KMS-11 (cell line): ENCODE measurements around the gene NTM.

Source experiments
- H2AFZ ChIP-seq: fragments of 200-600 bp; sonication (generic); 2 replicates; pipeline ENCODE4 v1.6.1; 2016; ENCODE audit warnings: antibody characterized with exemption, mixed run types, low read depth
- H3K27ac ChIP-seq: fragments of 200-600 bp; sonication (generic); 2 replicates; pipeline ENCODE4 v1.6.1; 2016; ENCODE audit warnings: mild to moderate bottlenecking, mixed run types
- H3K27me3 ChIP-seq: fragments of 200-600 bp; sonication (generic); 2 replicates; pipeline ENCODE4 v1.6.1; 2017; ENCODE audit warnings: mild to moderate bottlenecking, low read depth, mixed run types, moderate library complexity; ENCODE audit not compliant: insufficient read depth
- H3K36me3 ChIP-seq: fragments of 200-600 bp; sonication (generic); 2 replicates; pipeline ENCODE4 v1.6.1; 2017; ENCODE audit warnings: mild to moderate bottlenecking, mixed run types; ENCODE audit not compliant: insufficient read depth
- H3K4me1 ChIP-seq: fragments of 200-600 bp; sonication (generic); 2 replicates; pipeline ENCODE4 v1.6.1; 2016; ENCODE audit warnings: mild to moderate bottlenecking, low read depth, mixed run types; ENCODE audit not compliant: poor library complexity, severe bottlenecking
- H3K4me2 ChIP-seq: fragments of 200-600 bp; sonication (generic); 2 replicates; pipeline ENCODE4 v1.7.0; 2016; ENCODE audit warnings: mild to moderate bottlenecking, mixed run types
- H3K4me3 ChIP-seq: fragments of 200-600 bp; sonication (generic); IDR thresholded peaks from 2 replicates; pipeline ENCODE4 v1.6.1; 2017; ENCODE audit warnings: low read depth, low read length, mixed read lengths; ENCODE audit not compliant: insufficient read depth
- H3K79me2 ChIP-seq: fragments of 200-600 bp; sonication (generic); 2 replicates; pipeline ENCODE4 v1.6.1; 2016; ENCODE audit warnings: low read depth, mixed run types; ENCODE audit not compliant: insufficient read depth
- H3K9ac ChIP-seq: fragments of 200-600 bp; sonication (generic); 2 replicates; pipeline ENCODE4 v1.6.1; 2016; ENCODE audit warnings: mild to moderate bottlenecking, mixed run types
- H4K20me1 ChIP-seq: fragments of 200-600 bp; sonication (generic); 2 replicates; pipeline ENCODE4 v1.6.1; 2016; ENCODE audit warnings: mild to moderate bottlenecking, mixed run types; ENCODE audit not compliant: insufficient read depth
- TF ChIP-seq, protein P1 (sequence below): fragments of 200-600 bp; sonication (generic); conservative IDR thresholded peaks from 2 replicates; pipeline ENCODE4 v1.6.1; 2017; ENCODE audit warnings: low read depth, mild to moderate bottlenecking, antibody characterized with exemption, low read length, moderate library complexity, mixed read lengths

Gene NTM

DNA sequence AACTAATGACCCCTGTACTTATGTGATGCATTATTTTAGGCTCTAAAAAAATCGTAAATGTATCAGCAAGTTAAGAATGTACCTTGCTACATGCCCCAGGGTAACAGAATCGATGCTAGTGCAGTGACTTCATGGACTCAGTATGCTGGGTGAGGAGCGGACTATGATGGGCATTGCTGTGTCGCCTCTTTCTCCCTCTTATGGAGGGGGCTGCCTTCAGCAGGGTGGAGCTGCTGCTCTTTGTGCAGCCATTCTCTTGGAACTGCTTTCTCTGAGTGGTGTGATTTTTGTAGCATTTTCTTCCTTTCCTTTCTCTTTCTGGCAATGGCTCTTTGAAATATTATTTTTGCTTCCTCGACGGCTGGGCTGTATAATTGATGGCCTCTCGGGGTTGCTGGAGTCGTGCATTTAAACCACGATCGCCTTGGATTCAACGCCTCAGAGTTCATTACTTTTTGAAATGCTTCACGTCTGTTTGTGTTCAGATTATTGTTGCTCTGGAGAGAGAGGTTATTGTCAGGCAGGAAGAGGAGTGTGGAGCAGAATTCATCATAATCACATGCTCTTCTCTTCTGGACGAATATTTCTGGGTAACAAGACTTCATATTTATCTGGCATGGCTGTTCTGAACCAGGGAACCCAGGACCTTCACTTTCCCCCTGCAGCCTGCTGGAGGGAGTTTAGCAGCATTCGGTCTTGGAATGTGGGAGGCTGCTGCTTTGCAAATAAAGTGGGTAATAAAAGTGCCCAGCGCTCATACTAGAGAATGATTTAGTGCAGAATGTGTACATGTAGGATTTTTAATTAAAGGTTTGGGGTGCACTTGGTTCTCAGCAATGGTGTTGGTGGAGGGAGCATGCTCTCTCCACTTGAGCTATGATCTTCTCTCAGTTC is 804.2 kb downstream of the NTM start:
- Histone ChIP-seq H3K4me1 (no peaks in the 10 kb centered on the region), H4K20me1 (no peaks in the 10 kb centered on the region), H3K36me3 (no peaks in the 10 kb centered on the region), H3K4me2 (no peak overlapping the region), H3K9ac (no peak overlapping the region), H3K27me3 (no peaks in the 10 kb centered on the region), H3K4me3 (no peak overlapping the region), H2AFZ (no peak overlapping the region), H3K79me2 (no peaks in the 10 kb centered on the region), H3K27ac (no peak overlapping the region)
- TF ChIP-seq, protein P1, sequence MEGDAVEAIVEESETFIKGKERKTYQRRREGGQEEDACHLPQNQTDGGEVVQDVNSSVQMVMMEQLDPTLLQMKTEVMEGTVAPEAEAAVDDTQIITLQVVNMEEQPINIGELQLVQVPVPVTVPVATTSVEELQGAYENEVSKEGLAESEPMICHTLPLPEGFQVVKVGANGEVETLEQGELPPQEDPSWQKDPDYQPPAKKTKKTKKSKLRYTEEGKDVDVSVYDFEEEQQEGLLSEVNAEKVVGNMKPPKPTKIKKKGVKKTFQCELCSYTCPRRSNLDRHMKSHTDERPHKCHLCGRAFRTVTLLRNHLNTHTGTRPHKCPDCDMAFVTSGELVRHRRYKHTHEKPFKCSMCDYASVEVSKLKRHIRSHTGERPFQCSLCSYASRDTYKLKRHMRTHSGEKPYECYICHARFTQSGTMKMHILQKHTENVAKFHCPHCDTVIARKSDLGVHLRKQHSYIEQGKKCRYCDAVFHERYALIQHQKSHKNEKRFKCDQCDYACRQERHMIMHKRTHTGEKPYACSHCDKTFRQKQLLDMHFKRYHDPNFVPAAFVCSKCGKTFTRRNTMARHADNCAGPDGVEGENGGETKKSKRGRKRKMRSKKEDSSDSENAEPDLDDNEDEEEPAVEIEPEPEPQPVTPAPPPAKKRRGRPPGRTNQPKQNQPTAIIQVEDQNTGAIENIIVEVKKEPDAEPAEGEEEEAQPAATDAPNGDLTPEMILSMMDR = no peak

DNA sequence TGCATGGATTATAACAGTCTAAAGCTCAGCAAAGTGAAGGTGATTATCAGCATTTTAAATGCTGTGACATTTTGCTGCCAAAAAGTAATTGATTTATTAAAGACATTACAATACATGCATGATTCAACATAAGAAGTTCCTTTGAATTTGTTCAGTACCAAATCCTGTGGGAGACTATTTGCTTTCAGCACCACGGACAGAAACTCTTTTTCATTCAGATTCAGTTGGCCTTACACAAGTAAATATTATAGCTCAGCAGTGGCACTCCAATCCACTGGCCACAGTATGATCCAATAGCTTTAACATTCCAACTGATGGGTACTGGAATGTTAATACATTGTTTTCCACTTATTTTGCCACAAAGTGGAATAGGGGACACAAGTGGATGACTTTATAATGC is 806.7 kb downstream of the NTM start:
- Histone ChIP-seq H3K9ac (no peak overlapping the region), H3K27me3 (no peaks in the 10 kb centered on the region), H3K4me3 (no peak overlapping the region), H2AFZ (no peak overlapping the region), H3K4me1 (no peaks in the 10 kb centered on the region), H3K79me2 (no peaks in the 10 kb centered on the region), H3K4me2 (no peak overlapping the region), H3K27ac (no peak overlapping the region), H3K36me3 (no peaks in the 10 kb centered on the region), H4K20me1 (no peaks in the 10 kb centered on the region)
- TF ChIP-seq, protein P1 = no peak

DNA sequence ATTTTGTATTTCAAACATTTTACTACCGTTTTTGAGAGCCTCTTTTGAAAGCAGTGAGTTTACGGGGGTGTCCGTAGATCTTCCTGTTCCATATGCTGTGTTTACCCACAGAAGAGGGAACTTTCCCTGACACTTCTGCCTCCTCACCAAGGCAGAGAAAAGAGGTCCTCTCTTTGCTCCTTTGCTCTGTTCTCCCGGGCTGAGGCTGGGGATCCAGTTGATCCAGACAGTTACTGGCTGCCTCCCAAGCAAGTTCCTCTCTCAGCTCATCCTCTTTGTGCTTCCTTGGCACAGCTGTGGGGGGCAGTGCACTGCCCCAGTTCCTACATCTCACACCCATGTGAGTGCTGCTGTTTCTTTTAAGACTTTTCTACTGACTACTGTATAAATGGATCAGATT is 813.7 kb downstream of the NTM start:
- Histone ChIP-seq H4K20me1 (no peaks in the 10 kb centered on the region), H3K36me3 (no peaks in the 10 kb centered on the region), H3K4me2 (no peak overlapping the region), H3K79me2 (no peaks in the 10 kb centered on the region), H3K27ac (no peak overlapping the region), H3K4me3 (no peak overlapping the region), H3K9ac (no peak overlapping the region), H3K4me1 (no peaks in the 10 kb centered on the region), H3K27me3 (no peaks in the 10 kb centered on the region), H2AFZ (no peak overlapping the region)
- TF ChIP-seq, protein P1 = no peak

DNA sequence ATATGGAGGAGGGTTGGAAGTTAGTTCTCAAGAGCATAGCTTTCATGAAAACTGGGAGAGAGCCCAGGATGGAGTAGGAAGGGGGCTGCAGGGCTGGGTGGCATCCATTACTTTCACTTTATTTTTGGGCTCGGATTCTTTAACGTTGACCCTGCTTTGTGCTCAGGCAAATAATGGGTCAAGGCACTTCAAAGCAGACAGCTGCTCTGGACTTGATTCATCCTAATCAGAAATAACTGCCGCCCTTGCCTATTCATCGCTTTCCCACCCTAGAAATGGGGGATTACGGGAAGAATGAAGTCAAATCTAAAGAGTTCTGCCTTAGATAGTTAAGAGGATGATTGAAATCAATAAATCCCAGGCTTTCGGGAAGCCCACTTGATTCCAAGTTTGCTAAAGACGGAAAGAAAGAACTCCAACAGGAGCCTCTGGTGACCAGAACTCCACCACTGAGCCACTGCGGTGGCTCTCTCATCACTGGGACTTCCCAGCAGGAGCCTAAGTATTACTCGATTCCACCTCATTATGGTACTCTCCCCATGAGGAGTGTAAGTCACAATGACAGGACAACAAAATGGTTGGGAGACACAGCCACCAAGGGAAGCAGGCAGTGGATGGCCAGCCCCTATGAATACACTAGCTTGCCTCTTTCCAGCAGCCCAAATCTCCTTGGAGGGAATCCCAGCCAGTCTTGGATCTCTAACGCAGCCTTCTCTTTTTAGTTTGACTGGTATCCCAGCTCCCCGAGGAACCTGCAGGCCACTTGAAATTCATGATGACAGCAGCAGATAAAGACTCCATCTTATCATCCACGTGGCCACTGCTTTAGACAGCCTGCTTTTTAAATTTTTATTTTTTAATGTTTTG is 815.5 kb downstream of the NTM start:
- no peak overlapping the region for H3K9ac ChIP-seq
- TF ChIP-seq, protein P1 = no peak
- H2AFZ ChIP-seq = no peak overlapping the region
- no peaks in the 10 kb centered on the region for H3K36me3 ChIP-seq
- H3K4me3 ChIP-seq = no peak overlapping the region
- no peak overlapping the region for H3K4me2 ChIP-seq
- no peaks in the 10 kb centered on the region for H3K79me2 ChIP-seq
- no peak overlapping the region for H3K27ac ChIP-seq
- H4K20me1 ChIP-seq = no peaks in the 10 kb centered on the region
- no peaks in the 10 kb centered on the region for H3K4me1 ChIP-seq
- no peaks in the 10 kb centered on the region for H3K27me3 ChIP-seq
